D721Med (cell line): ENCODE measurements around the gene PSMD5.

Experiments
- DNase-seq: peaks from one replicate; pipeline ENCODE4 v3.0.0; 2011; ENCODE audit warnings: low spot score; ENCODE audit not compliant: insufficient read length
- FAIRE-seq: peaks from 2 replicates; lab custom pipeline; 2011; peaks lifted over from hg19 to GRCh38; lab: Jason Lieb, UNC
- TF ChIP-seq, protein P1 (sequence below): IDR thresholded peaks from 2 replicates; pipeline ENCODE4 v1.5.1; 2012; ENCODE audit warnings: mild to moderate bottlenecking, control low read depth; ENCODE audit not compliant: insufficient read depth; ENCODE audit errors: missing control alignments

The PSMD5 gene

DNA sequence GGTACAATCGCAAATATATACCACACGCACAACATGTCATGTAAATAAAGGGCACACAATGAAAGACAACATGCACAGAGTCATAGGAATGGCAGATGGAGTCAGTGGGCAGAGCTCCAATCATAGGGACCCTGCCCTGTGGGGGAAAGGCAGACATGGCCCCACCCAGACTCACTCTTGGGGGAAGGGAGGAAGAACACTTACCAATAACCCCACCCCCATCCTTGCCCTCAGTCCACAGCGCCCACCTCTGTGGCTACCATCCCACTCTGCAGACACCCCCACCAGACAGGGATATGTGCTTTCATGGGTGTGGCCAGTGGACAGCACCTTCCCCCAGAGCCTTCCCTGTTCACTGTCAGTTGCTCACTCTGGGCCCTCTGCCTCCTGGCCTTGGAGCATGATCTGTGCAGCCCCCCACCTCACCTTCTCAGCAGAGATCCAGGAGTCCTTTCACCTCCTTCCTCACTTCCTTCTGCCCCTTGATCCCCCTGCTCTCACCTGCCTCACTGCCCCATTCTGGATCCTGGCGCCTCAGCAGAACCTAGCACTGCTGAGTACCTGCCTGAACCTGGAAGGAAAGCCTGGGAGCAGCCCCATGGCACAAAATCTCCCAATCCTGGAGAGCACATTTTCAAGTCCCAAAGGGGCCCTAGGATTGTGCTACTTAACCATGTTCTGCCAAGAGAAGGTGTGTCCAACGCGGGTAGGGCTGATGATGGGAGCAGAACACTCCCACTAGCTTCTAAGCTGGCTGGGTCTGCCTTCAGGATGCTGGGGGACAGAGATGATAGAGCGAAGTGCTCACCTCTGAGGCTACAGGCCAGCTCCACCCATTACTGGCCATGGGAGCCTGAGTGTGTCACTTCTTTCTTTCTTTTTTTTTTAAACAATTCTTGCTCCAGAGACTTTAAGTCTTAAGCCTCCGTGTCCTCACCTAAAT is 35.7 kb upstream of the PSMD5 start:
- TF ChIP-seq, protein P1, sequence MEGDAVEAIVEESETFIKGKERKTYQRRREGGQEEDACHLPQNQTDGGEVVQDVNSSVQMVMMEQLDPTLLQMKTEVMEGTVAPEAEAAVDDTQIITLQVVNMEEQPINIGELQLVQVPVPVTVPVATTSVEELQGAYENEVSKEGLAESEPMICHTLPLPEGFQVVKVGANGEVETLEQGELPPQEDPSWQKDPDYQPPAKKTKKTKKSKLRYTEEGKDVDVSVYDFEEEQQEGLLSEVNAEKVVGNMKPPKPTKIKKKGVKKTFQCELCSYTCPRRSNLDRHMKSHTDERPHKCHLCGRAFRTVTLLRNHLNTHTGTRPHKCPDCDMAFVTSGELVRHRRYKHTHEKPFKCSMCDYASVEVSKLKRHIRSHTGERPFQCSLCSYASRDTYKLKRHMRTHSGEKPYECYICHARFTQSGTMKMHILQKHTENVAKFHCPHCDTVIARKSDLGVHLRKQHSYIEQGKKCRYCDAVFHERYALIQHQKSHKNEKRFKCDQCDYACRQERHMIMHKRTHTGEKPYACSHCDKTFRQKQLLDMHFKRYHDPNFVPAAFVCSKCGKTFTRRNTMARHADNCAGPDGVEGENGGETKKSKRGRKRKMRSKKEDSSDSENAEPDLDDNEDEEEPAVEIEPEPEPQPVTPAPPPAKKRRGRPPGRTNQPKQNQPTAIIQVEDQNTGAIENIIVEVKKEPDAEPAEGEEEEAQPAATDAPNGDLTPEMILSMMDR = no peak
- DNase-seq (no peak), FAIRE-seq (no peak)

DNA sequence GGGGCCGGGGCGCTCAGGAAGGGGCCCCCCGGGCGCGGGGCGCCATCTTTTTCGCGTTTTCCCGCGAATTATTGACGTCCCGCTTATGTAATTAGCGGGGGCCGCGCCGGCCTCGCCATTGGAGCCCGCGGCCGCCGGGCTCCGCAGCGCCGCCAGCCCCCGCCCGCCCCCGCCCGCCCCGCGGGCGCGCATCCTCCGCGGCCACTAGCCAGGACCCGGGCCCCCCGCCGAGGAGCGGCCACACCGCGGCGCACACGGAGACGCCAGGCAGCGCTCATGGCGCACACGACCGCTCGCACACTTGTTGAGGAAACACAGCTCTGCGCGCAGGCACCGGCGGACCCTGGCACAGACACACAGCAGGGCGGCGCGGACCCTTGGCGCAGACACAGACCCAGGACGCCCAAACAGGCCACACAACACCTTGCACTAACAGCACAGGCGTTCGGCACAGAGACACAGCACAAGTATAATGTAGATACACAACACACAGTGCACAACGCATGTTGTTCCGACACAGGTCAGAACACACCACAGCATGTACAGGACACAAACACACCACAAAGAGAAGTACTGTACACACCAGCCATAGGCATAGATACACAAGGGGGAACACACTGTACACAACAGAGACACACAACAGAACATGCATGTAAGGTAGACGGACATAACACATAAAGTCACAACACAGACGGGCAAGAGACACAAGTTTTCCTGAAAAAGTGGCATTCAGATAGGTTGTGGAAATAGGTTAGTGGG is 34.7 kb upstream of the PSMD5 start:
- TF ChIP-seq, protein P1 = peak; percentile 15
- no peak for DNase-seq
- FAIRE-seq = no peak

DNA sequence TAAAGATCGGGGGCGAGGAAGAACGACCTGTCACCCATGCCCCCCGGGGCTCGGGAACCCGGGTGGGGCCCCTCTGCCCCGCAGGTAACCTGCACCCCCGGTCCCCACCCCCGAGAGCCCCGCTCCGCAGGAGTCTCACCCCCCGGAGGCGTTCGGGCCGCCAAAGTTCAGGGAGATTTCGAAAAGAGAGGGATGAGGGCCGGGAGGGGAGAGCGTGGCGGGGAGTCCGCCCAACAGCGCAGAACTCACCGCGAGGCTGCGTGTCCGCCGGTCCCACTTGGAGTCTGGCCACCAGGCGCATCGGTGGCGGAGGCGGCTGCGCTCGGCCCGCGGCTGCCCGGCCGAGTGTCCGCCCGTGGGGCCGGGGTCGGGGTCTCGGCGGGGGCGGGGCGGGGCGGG is 34.1 kb upstream of the PSMD5 start, which contains the start of gene PHF19:
TSS of gene PHF19 (minus strand) at position 347 of the 399 bp plus-strand sequence. CDS start 2,447 bp downstream, outside the sequence.
- TF ChIP-seq, protein P1 = no peak
- no peak for FAIRE-seq
- DNase-seq = no peak

DNA sequence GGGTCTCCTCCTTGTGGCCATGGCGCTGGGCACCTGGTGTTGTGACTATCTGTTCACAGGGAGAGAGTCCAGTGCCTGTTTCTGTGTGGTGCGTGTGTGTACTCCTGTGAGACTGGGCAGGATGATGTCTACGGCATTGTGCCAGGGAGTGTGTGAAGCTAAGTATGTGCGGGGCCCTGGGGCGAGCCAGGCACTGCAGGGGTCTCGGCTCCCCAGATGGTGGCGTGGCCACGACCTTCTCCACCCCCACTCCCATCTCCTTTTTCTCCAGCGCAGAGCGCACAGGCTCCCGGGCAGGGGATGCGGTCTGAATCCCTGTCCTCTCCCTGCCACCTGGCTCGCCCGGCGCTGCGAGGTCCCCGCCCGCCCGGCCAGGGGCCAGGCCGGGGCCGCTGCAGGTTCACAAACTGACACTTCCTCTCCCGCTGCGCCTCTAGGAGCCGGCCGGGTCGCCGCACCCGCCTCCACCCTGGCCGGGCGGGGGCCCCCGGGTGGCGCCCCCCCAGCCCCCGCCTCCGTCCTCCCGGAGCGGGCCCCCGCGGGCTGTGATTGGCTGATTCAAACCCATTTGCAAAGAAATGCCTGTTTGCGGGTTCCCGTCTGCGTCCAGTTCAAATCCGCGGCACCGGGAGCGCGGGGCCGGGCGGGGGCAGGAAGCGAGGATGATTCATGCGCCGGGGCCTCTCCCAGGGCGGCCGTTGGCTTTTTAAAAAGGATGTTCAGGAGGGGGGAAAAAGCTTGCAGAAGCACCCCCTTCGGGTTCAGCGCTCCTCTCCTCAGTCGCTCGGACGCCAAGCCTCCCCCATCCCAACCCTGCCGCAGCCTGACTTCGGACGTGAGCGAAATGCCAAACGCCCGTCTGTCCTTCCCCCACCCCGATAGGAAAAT is 33.5 kb upstream of the PSMD5 start:
- DNase-seq (no peak), FAIRE-seq (no peak)
- TF ChIP-seq, protein P1 = no peak

DNA sequence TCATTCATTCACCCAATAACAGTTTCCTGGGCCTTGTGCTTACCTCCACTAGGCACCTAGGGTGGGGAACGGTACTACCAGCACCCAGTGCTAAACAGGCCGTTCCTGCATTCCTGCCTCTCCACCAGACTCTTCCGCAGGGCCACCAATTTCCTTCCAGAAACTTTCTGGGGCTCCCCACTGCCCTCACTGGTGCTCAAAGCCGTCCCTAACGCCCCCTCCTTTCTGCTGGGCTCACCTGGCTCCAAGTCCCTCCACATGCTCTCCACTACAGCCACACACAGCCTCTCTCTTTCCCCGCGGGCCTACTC is 32.9 kb upstream of the PSMD5 start:
- no peak for FAIRE-seq
- no peak for DNase-seq
- TF ChIP-seq, protein P1 = no peak

DNA sequence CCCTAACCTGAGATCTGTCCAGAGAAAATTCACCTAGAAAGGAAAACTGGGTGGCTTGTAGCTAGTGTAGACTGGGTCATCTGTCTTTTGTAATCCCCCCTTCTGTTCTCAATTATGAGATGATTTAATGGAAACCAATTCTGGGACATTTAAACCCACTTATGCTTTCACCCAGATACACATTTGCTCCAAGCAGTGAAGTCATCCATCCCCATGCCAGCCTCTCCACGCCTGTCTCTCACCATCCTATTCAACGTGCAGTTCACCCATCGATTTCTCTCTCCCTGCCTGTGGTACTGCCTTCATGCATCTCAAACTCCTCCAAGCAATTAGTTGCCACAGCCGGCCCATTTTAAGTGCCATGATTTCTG is 32.5 kb upstream of the PSMD5 start:
- TF ChIP-seq, protein P1 = no peak
- DNase-seq (no peak), FAIRE-seq (no peak)
